Heart left ventricle (tissue), 13 donors: ENCODE measurements around the gene GPR39.

Experiments
- POLR2A ChIP-seq, 2 donors: fragments of 450-650 bp; IDR thresholded peaks; one replicate each; pipeline ENCODE4 v1.6.1; 2017; ENCODE audit warnings: antibody characterized with exemption in 2 of 2, mild to moderate bottlenecking in 2 of 2, moderate library complexity in 2 of 2
- TF ChIP-seq, protein P1 (sequence below), 12 donors: fragments of 200-600 bp; sonication (generic) in 4 of 12; IDR thresholded peaks; one replicate each; pipeline versions ENCODE4 v1.5.0 to v1.8.0; 2018 to 2022; ENCODE audit warnings: antibody characterized with exemption in 12 of 12, mild to moderate bottlenecking in 5 of 12
- donor health status: ischemic (EF 13 %, LVEDD 7.1; RV severe dilation, severe dysfunction).
- donor health status: DM: no; HTN: yes; CAD: no.
- donor health status: DM: no; HTN: no; CAD: no.
- donor health status: ischemic (EF 25% LVEDD 6.9; RV normal size, moderate dysfunction).
- donor health status: ischemic (EF 25% LVEDD 5.7; RV mildly dilated, moderate dysfunction).
- donor health status: ischemic (EF 35%, LVEDD 5.7; RV mildly dilated, moderate dysfunction).
- donor health status: nonischemic (EF 11% LVEDD 7.7; RV severe dilation, severe dysfunction).
- donor health status: DM: yes; HTN: yes; CAD: no.
- donor health status: PGD.
- donor health status: ischemic (EF 29% LVEDD 5.4; RV normal size, mild dysfunction).
- donor health status: nonischemic (EF 23%, LVEDD 6.1; RV moderate dilation, normal function).

DNA sequence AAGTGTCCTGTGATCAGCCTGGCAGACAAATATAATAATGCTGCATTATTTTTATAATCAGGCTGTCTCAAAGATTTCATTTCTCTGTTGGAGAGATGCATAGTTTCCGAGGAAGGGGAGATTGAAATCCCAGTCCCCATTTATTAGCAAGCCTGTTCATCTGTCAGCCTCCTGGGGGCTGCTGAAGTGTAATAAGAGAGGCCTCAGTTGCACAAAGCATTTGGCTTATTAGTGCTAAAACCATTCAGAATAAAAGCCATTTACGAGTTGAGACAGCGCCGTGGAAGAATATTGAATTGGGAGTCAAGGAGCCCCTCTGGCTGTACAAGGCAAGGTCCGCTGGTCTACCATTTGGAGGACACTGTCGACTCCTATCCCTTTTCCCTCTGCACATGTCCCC is 6.1 kb downstream of the GPR39 start:
- TF ChIP-seq, protein P1, sequence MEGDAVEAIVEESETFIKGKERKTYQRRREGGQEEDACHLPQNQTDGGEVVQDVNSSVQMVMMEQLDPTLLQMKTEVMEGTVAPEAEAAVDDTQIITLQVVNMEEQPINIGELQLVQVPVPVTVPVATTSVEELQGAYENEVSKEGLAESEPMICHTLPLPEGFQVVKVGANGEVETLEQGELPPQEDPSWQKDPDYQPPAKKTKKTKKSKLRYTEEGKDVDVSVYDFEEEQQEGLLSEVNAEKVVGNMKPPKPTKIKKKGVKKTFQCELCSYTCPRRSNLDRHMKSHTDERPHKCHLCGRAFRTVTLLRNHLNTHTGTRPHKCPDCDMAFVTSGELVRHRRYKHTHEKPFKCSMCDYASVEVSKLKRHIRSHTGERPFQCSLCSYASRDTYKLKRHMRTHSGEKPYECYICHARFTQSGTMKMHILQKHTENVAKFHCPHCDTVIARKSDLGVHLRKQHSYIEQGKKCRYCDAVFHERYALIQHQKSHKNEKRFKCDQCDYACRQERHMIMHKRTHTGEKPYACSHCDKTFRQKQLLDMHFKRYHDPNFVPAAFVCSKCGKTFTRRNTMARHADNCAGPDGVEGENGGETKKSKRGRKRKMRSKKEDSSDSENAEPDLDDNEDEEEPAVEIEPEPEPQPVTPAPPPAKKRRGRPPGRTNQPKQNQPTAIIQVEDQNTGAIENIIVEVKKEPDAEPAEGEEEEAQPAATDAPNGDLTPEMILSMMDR (IDR thresholded peaks at IDR 0.05): no peak
- no peak for TF ChIP-seq POLR2A (IDR thresholded peaks at IDR 0.05)
